GM12873 (cell line): ENCODE measurements around the gene DHCR7.

ENCODE experiments used
- TF ChIP-seq, protein P1 (sequence below): IDR thresholded peaks from 2 replicates; pipeline ENCODE4 v1.5.1; 2012; ENCODE audit warnings: low read depth, mild to moderate bottlenecking, moderate library complexity, low read length, control low read depth; ENCODE audit not compliant: insufficient read depth; ENCODE audit errors: missing control alignments

The DHCR7 gene

DNA sequence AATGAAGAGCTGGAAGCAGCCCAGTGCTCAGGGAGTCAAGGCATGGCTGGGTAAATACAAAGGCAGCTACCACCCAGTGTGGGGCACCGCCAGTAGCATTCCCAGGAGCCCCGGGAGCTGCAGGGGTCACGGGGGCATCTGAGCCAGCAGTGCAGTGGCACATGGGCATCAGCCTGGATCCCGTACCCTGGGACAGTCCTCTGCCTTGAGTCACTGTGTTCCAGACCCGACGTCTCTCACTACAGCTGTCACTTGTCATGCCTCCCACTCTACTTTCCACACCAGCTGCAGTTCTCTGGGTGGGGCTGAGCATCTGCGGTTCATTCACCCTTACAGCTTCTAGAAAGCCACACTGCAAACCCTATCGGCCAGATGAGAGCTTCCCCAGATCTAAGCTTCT lies 29.6 kb downstream of the DHCR7 start:
- TF ChIP-seq, protein P1, sequence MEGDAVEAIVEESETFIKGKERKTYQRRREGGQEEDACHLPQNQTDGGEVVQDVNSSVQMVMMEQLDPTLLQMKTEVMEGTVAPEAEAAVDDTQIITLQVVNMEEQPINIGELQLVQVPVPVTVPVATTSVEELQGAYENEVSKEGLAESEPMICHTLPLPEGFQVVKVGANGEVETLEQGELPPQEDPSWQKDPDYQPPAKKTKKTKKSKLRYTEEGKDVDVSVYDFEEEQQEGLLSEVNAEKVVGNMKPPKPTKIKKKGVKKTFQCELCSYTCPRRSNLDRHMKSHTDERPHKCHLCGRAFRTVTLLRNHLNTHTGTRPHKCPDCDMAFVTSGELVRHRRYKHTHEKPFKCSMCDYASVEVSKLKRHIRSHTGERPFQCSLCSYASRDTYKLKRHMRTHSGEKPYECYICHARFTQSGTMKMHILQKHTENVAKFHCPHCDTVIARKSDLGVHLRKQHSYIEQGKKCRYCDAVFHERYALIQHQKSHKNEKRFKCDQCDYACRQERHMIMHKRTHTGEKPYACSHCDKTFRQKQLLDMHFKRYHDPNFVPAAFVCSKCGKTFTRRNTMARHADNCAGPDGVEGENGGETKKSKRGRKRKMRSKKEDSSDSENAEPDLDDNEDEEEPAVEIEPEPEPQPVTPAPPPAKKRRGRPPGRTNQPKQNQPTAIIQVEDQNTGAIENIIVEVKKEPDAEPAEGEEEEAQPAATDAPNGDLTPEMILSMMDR, result no peak

DNA sequence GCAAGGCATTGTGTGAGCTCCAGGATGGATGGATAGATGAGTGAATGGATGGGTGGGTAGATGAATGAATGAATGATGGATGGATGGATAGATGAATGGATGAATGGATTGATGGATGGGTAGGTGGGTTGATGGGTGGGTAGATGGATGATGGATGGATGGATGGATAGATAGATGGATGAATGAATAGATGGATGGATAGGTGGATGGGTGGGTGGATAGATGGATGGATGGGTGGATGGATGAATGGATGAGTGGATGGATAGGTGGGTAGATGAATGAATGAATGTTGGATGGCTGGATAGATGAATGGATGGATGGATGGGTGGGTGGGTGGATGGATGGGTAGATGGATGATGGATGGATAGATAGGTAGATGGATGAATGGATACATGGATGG lies 33.5 kb downstream of the DHCR7 start:
- TF ChIP-seq, protein P1, result no peak

DNA sequence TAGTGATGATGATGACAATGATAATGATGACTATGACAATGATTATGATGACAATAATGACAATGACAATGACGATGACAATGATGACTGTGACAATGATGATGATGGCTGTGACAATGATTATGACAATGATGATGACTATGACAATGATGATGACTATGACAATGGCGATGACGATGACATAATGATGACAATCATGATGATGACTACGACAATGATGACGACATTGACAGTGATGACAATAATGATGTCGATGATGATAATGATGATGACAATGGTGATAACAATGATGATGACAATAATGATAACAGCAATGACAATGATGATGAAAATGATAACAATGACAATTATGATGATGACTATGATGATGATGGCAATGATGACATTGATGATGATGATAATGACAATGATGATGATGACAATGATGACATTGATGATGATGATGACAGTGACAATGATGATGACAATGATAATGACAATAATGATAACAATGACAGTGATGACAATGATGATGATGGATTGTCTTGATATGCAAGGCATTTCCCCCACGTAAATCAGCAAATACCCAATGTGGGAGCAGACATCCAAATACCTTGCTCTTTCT lies 37.7 kb downstream of the DHCR7 start:
- TF ChIP-seq, protein P1, result no peak

DNA sequence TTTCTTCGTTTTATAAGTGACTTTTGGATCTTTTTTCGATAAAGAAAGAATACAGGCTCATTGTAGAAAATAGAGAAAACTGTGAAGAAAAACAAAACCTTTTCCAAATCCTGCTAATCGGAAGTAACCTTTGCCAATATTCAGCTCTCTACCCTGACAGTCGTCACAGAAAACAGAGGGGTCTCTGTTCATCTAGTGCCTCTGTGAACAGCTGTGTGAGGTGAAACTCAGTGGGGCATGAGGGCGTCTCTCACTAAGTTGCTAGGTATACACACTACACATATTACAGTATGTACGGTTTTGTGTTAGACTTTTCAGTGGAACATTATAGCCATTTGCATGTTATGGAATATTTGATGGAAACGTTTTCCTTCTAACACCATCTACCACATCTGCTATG lies 39.4 kb downstream of the DHCR7 start:
- TF ChIP-seq, protein P1, result no peak

DNA sequence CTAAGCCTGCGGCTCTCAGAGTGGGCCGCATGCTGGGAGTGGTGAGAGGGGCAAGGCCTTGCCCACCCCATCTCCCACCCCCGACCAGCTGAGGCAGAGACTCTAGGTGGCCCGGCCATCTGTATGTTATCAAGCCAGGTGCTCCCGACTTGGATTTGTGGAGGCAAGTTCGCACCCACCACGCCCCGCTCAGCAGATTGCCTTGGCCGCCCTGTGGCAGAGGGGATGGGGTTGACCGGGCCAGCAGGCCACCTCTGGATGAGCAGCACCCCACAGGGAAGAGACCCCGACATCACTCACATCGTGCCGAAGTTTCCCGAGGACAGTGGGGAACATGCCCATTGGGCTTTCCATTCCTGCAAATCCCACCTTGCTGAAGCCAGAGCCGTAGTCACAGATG lies 40.8 kb downstream of the DHCR7 start:
- TF ChIP-seq, protein P1, result no peak

DNA sequence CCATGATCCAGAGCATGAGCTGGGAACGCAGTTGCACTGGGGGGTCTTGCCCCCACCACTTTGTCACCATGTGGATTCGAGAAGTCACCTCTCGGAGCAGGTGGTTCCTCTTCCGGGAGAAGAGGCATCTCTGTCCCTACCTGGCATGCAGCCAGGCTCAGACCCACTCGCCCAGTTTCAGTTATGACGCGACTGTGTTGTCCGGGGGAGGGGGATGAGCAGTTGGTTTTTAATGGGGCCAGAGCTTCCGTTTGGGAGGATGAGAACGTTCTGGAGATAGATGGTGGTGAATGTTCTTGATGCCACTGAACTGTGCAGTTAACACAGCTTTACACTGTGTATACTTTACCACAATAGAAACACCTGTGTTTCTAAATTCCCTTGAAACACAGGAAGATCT lies 41.5 kb downstream of the DHCR7 start:
- TF ChIP-seq, protein P1, result no peak

DNA sequence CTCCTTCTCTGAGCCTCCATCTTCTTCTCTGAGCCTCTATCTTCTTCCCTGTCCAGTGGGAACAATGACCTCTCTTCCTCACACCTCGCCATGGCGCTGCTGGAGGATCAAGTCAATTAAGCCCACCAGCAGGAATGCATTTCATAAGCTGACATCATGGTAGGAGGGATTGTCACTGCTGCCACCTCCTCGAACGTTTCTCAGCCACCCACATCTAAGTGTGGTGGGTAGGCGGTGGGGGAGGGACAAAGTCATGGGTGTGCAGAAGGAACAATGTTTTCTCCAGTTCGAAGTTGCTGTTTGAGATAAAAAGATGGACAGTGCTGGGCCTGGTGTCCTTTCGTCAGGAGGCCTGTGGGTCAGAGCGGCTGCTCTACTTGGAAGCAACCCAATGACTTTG lies 44.0 kb downstream of the DHCR7 start:
- TF ChIP-seq, protein P1, result no peak
